Right atrium auricular region (tissue), 2 donors: ENCODE measurements around the gene CACHD1. TPM values are rescaled to one million over a fixed set of nuclear protein-coding genes. Genes with fewer than 3 reads are reported as not detected.

Source experiments
- DNase-seq: peaks from one replicate; pipeline ENCODE4 v3.0.0-alpha.2; 2019; ENCODE audit warnings: low spot score
- H3K27ac ChIP-seq, 2 donors: fragments of 200-600 bp; sonication (generic); 1 replicate in 1 of 2; 2 replicates in 1 of 2; pipeline ENCODE4 v1.5.1; 2016 to 2019
- H3K27me3 ChIP-seq, 2 donors: fragments of 200-600 bp; sonication (generic); one replicate each; pipeline versions ENCODE4 v1.5.1 to v1.6.0; 2017 to 2019
- H3K36me3 ChIP-seq: fragments of 200-600 bp; sonication (generic); one replicate; pipeline ENCODE4 v1.5.1; 2016
- H3K4me1 ChIP-seq, 2 donors: fragments of 200-600 bp; sonication (generic); one replicate each; pipeline versions ENCODE4 v1.5.1 to v1.6.0; 2017 to 2019
- H3K4me3 ChIP-seq, 2 donors: fragments of 200-600 bp; sonication (generic); 1 replicate in 1 of 2; 2 replicates in 1 of 2; pipeline ENCODE4 v1.5.1; 2017 to 2019; ENCODE audit warnings: mild to moderate bottlenecking in 1 of 2, moderate library complexity in 1 of 2
- H3K9me3 ChIP-seq, 2 donors: fragments of 200-600 bp; sonication (generic); one replicate each; pipeline ENCODE4 v1.5.1; 2019
- total RNA-seq, 2 donors: library from RNA; depleted of rRNA; stranded (reverse); fragments of >200 nt; gene quantifications; one replicate each; pipeline ENCODE4 v1.1.0, GENCODE V29; 2016
- TF ChIP-seq, protein P1 (sequence below), 2 donors: fragments of 200-600 bp; sonication (generic); IDR thresholded peaks; one replicate each; pipeline ENCODE4 v1.5.1; 2019; ENCODE audit warnings: antibody characterized with exemption in 2 of 2

The CACHD1 gene
- total RNA-seq, 2 donors from 2014 or later, result 3.1 to 8.5 TPM

GRCh38 chr1:64567426-64568170, 97.7 kb downstream of the CACHD1 start:
- TF ChIP-seq, protein P1, sequence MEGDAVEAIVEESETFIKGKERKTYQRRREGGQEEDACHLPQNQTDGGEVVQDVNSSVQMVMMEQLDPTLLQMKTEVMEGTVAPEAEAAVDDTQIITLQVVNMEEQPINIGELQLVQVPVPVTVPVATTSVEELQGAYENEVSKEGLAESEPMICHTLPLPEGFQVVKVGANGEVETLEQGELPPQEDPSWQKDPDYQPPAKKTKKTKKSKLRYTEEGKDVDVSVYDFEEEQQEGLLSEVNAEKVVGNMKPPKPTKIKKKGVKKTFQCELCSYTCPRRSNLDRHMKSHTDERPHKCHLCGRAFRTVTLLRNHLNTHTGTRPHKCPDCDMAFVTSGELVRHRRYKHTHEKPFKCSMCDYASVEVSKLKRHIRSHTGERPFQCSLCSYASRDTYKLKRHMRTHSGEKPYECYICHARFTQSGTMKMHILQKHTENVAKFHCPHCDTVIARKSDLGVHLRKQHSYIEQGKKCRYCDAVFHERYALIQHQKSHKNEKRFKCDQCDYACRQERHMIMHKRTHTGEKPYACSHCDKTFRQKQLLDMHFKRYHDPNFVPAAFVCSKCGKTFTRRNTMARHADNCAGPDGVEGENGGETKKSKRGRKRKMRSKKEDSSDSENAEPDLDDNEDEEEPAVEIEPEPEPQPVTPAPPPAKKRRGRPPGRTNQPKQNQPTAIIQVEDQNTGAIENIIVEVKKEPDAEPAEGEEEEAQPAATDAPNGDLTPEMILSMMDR (IDR thresholded peaks at IDR 0.05), result no peak
- DNase-seq, result no peak
- Histone ChIP-seq H3K27me3 (no peaks in the 10 kb centered on the region), H3K4me3 (no peak overlapping the region), H3K9me3 (peaks cover 0 to 9% of the 10 kb centered on the region in 2 donors), H3K36me3 (no peaks in the 10 kb centered on the region), H3K4me1 (no peaks in the 10 kb centered on the region), H3K27ac (no peak overlapping the region)

GRCh38 chr1:64568171-64568450, 98.2 kb downstream of the CACHD1 start:
- Histone ChIP-seq H3K27me3 (no peaks in the 10 kb centered on the region), H3K4me1 (no peaks in the 10 kb centered on the region), H3K27ac (no peak overlapping the region), H3K4me3 (no peak overlapping the region), H3K9me3 (peaks cover 0 to 4% of the 10 kb centered on the region in 2 donors), H3K36me3 (no peaks in the 10 kb centered on the region)
- no peak for DNase-seq
- TF ChIP-seq, protein P1 (IDR thresholded peaks at IDR 0.05), result no peak

DNA sequence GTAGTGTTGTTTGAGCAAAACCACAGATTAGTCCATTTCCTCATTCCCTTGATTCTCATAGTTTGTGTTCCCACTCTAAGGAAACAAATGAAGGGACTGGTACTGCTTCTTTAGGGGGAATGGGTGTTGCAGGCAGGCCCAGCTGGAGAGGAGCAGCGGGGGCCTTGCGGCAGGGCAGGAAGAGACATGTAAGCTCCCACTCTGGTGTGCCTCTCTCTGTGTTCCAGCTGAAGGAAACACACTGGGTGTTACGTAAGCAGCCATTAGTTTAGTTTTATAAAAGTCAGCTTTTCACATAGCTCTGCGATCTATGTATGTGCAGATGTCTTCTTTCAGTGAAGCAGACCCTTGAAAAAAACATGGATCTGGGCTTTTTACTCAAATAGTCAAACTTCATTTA, 99.5 kb downstream of the CACHD1 start:
- Histone ChIP-seq H3K27ac (no peak overlapping the region), H3K9me3 (no peaks in the 10 kb centered on the region), H3K4me3 (no peak overlapping the region), H3K27me3 (no peaks in the 10 kb centered on the region), H3K4me1 (no peaks in the 10 kb centered on the region), H3K36me3 (no peaks in the 10 kb centered on the region)
- no peak for DNase-seq
- TF ChIP-seq, protein P1 (IDR thresholded peaks at IDR 0.05), result no peak

GRCh38 chr1:64570267-64570855, 100.4 kb downstream of the CACHD1 start:
- no peaks in the 10 kb centered on the region for H3K4me1 ChIP-seq
- no peaks in the 10 kb centered on the region for H3K9me3 ChIP-seq
- DNase-seq, result no peak
- no peak overlapping the region for H3K4me3 ChIP-seq
- no peaks in the 10 kb centered on the region for H3K36me3 ChIP-seq
- no peaks in the 10 kb centered on the region for H3K27me3 ChIP-seq
- H3K27ac ChIP-seq, result no peak overlapping the region
- TF ChIP-seq, protein P1 (IDR thresholded peaks at IDR 0.05), result no peak

GRCh38 chr1:64572222-64572900, 102.4 kb downstream of the CACHD1 start:
- TF ChIP-seq, protein P1 (IDR thresholded peaks at IDR 0.05), result no peak
- H3K4me1 ChIP-seq, result no peaks in the 10 kb centered on the region
- no peak for DNase-seq
- H3K27me3 ChIP-seq, result no peaks in the 10 kb centered on the region
- no peak overlapping the region for H3K4me3 ChIP-seq
- no peak overlapping the region for H3K27ac ChIP-seq
- H3K9me3 ChIP-seq, result no peaks in the 10 kb centered on the region
- H3K36me3 ChIP-seq, result no peaks in the 10 kb centered on the region
